GM18907 (cell line): Measurements from ENCODE around the gene KIF1B.

Experiments used
- ATAC-seq: cut with Tn5 transposase; IDR thresholded peaks from one replicate; pipeline ENCODE4 v1.9.1; 2021; ENCODE audit warnings: mild to moderate bottlenecking, moderate library complexity; ENCODE audit not compliant: unreplicated experiment

Gene KIF1B

GRCh38 chr1:10278880-10279279 lies 68.5 kb downstream of the KIF1B start:
- ATAC-seq: no peak

- no peak for ATAC-seq
Observed at GRCh38 chr1:10280439-10281350, 70.3 kb downstream of the KIF1B start.

GRCh38 chr1:10283318-10283984 lies 73.1 kb downstream of the KIF1B start:
- no peak for ATAC-seq

GRCh38 chr1:10286244-10286643 lies 75.9 kb downstream of the KIF1B start:
- no peak for ATAC-seq

GRCh38 chr1:10287023-10287645 lies 76.8 kb downstream of the KIF1B start:
- ATAC-seq: no peak

- no peak for ATAC-seq
Observed at GRCh38 chr1:10288029-10288615, 77.8 kb downstream of the KIF1B start.

- no peak for ATAC-seq
Observed at GRCh38 chr1:10291705-10292104, 81.3 kb downstream of the KIF1B start.

GRCh38 chr1:10292188-10292587 lies 81.8 kb downstream of the KIF1B start:
- ATAC-seq: no peak

GRCh38 chr1:10295481-10296085 lies 85.2 kb downstream of the KIF1B start:
- no peak for ATAC-seq

- no peak for ATAC-seq
Observed at GRCh38 chr1:10299151-10299550, 88.8 kb downstream of the KIF1B start.

GRCh38 chr1:10302416-10302815 lies 92.0 kb downstream of the KIF1B start:
- no peak for ATAC-seq

- no peak for ATAC-seq
Observed at GRCh38 chr1:10304295-10304694, 93.9 kb downstream of the KIF1B start.

- ATAC-seq: no peak
Observed at GRCh38 chr1:10306435-10306834, 96.1 kb downstream of the KIF1B start.

- no peak for ATAC-seq
Observed at GRCh38 chr1:10308001-10308400, 97.6 kb downstream of the KIF1B start.

GRCh38 chr1:10309243-10310011 lies 99.1 kb downstream of the KIF1B start:
- no peak for ATAC-seq

GRCh38 chr1:10316752-10317151 lies 106.4 kb downstream of the KIF1B start:
- no peak for ATAC-seq

- ATAC-seq: no peak
Observed at GRCh38 chr1:10319750-10320149, 109.4 kb downstream of the KIF1B start.

GRCh38 chr1:10320336-10320735 lies 110.0 kb downstream of the KIF1B start:
- no peak for ATAC-seq

- ATAC-seq: no peak
Observed at GRCh38 chr1:10322821-10323220, 112.5 kb downstream of the KIF1B start.

GRCh38 chr1:10324627-10325026 lies 114.3 kb downstream of the KIF1B start:
- no peak for ATAC-seq
